HG02970 (cell line): Measurements from ENCODE around the gene PDE9A.
"Not testable (repeated sequence)": the region's sequence is repeated elsewhere in the genome, so short reads cannot be mapped to it uniquely, and the experiment has no call there.

Experiments used
- ATAC-seq: cut with Tn5 transposase; IDR thresholded peaks from one replicate; pipeline ENCODE4 v1.9.1; 2021; ENCODE audit warnings: mild to moderate bottlenecking, moderate library complexity, moderate number of reproducible peaks; ENCODE audit not compliant: unreplicated experiment, low FRiP score

PDE9A gene

DNA sequence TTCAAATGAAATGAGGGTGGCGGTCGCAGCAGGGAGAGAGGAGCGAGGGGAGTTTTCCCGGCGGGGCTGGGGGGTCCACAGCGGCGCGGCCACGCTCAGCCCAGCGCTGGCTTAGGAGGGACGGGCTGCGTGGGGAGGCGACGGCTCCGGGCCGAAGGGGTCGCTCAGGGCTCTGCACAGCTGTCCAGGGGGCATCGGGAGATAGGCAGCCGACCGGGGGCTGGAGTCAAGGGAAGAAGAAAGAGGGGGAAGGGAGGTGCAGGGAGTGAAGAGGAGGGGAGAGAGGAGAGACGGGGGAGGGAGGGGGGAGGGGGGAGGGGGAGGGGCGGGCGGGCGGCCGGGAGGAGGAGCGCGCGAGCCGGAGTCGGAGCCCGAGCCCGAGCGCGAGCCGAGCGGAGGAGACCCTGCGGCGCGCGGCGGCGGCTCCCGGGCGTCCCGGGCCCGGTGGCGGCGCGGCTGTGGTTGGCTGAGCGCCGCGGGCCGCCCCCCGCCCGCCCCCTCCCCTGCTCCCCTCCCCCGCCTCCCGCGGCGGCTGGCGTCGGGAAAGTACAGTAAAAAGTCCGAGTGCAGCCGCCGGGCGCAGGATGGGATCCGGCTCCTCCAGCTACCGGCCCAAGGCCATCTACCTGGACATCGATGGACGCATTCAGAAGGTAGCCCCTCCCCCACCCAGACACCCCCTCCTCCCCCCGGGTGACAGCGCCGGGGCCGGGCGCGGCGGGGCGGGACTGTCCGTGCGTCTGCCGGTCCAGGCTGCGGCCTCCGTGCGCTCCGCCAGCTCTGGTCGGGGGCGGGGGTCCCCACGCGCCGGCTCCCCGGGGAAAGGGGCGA, at the start of gene PDE9A:
TSS of gene PDE9A (plus strand) at position 391 of the 831 bp plus-strand sequence. CDS start at position 585, 194 bp downstream.
- ATAC-seq = no peak

GRCh38 chr21:42607102-42607501, 46.3 kb upstream of the PDE9A start:
- ATAC-seq = no peak

DNA sequence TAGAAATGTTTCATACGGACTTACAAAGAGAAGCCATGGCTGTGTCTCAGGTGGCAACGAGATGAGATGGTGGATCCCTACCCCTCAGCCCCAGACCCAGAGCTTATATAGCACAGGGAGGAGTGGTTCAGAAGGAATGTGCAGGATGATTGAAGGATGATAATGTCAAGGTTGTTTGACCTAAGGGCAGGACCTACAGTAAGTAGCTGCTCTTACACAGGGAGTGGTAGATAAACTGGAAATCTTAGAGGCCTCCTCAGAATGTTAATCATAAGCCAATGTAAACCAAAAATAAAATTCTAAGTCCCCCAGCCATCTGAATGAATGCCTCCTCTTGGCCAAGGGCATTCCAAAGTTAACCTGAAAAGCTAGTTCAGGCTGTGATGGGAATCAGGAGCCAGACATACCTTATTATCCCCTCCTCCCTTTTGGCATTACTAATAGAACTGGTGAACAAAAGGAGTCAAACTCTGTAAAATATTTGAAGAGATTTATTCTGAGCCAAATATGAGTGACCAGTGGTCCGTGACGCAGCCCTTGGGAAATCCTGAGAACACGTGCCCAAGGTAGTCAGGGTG, 45.8 kb upstream of the PDE9A start:
- ATAC-seq = no peak

DNA sequence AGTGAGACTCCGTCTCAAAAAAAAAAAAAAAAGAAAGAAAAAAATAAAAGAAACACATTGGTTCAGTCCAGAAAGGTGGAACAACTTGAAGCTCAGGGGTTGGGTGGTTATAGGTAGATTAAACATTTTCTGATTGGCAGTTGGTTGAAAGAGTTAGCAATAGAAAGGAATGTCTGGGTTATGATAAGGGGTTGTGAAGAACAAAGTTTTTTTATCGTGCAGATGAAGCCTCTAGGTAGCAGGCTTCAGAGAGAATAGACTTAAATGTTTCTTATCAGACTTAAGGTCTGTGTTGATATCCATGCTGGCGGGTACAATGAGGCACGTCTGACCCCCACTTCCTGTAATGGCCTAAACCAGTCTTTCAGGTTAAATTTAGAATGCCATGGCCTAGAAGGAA, 45.0 kb upstream of the PDE9A start:
- no peak for ATAC-seq

DNA sequence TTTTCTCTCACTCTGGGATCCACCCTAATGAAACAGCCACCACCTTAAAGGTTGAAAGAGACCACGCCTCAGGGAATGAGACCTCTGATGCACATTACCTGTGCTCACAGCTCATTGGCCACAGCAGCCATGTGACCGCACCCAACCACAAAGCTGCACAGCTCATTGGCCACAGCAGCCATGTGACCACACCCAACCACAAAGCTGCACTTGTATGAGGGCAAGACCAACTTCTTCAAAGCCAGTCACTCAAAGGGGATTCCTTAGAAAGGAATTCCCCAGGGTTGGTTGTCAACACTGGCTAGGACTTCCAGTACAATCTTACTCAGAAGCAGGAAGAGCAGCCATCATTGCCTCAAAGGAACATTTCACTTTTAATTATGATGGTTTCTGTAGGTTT, 43.6 kb upstream of the PDE9A start:
- no peak for ATAC-seq

DNA sequence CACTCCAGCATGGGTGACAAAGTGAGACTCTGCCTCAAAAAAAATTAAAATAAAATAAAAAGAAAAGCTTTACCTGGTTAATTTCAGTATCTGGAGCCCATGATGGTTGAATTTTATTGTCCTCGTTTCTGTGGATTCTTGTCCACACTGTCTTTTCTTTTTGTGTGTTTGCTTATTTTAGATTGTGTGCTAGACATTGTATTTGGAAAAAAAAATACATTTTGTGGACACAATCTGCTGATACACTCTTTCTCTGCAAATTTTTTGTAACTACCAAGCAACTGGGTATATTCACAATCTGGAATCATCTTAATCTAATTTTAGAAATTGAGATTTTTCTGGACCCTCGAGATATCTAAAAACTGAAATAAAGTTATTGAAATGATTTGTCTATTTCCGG, 41.6 kb upstream of the PDE9A start:
- ATAC-seq = no peak

DNA sequence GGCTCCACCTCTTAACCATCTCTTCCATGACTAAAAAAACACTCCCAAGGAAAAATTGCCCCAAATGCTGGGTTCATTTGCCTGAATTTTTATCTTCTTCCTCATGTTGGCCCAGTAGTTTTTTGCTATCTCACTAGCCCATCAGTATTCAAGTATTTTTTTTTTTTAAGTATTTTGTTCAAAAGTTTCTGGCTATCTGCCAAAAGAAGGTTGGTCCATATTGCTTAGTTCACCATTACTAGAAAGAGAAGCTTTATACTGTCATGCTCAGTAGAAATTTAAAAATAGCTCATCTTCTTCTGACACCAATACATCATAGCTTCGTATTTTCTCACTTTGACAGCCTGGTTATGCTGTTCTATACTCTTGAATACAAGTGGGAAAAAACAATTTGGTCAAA, 41.0 kb upstream of the PDE9A start:
- ATAC-seq = no peak

GRCh38 chr21:42613756-42614155, 39.7 kb upstream of the PDE9A start:
- no peak for ATAC-seq

- ATAC-seq = no peak
These were observed 39.0 kb upstream of the PDE9A start for GRCh38 chr21:42614396-42614795.

DNA sequence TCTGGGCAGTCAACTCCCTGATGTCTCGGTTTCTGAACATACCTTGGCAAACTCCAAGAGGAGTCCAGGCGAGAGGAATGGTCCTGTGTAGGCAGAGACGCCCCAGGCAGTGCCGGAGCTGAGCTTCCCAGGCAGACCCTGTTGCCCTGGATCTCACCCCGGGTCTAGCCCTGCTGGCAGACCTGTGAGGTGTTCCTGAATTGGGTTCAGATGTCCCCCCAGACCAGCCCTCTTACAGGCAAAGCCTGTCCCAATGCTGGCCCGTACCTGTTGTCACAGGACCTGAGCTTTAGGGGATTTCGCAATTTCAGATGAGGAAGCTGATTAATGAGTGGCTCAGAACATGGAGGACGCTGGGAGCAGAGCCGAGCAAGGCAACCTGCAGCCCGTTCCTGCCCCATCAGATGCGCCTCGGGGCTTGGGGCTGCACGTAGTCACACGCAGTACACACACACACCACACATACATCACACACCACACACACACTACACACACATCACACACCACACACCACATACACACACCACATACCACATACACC, 38.5 kb upstream of the PDE9A start:
- no peak for ATAC-seq

GRCh38 chr21:42615377-42615776, 38.0 kb upstream of the PDE9A start:
- ATAC-seq = not testable (repeated sequence)

DNA sequence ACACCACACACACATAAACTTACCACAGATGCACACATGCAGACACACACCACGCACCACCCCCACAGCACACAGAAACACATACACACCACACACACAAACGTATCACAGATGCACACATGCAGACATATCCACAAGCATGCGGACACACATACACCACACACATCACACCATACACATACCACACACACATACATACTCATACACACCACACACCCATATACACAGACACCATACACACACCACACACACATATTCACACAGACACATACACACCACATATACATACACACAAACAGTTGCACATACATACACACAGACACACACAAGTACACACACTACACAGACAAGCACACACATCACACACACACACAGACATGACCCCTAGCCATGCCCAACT, 37.5 kb upstream of the PDE9A start:
- no peak for ATAC-seq

DNA sequence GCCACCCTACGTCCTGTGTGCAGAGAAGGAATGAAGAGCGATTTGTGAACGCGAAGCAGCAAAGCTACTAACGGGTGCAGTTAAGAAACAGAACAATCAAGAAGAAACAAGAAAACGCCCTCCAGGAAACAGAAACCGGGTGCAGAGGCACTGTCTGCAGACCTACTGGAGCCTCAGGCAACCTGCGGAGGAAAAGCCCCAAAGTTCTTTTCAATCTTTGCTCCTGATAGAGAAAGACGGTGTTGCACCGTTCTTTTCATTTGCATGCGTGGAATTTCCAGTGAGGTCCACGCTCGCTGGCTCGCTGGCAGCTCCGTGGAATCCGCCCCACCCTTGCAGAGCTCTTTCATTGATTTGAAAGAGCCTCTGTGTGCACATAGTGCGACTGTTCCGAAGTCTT, 37.0 kb upstream of the PDE9A start:
- ATAC-seq = no peak

- ATAC-seq = no peak
These were observed 36.5 kb upstream of the PDE9A start for GRCh38 chr21:42616941-42617340.

DNA sequence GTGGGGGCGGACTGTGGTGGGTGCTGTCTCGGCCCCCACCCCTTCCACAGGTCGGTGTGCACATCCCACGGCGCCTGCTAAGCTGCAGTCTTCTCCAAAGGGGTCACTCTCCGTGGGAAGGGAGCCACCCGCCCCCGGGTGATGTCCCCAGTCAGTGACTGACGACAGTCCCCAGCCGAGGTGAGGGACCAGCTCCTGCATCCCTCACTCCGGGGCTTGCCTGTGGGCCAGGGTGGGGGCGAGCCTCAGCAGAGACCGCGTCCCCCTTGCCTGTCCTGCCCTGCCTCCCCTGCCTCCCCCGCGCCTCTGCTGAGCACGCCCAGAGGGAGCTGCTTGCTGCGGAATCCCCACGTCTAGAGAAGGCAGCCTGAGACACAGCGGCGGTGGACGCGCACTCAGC, 35.9 kb upstream of the PDE9A start:
- ATAC-seq = no peak

DNA sequence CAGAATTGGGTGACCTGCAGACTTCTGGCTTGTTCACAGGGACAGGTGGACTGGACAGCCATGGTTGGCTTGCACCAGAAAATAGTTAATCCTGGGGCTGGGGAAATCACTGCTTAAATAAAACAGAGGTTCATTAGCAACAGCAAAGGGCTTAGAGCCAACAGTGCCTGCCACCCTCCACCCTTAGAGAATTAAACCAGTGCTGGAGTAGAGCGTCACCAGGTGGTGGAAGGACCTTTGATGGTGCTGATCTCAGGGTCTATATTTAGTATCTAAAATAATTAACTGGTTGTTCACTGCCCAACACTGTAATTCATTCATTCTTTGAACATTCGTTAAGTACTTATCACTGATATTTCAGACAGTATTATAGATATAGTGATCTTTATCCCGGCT, 34.7 kb upstream of the PDE9A start:
- ATAC-seq = no peak

DNA sequence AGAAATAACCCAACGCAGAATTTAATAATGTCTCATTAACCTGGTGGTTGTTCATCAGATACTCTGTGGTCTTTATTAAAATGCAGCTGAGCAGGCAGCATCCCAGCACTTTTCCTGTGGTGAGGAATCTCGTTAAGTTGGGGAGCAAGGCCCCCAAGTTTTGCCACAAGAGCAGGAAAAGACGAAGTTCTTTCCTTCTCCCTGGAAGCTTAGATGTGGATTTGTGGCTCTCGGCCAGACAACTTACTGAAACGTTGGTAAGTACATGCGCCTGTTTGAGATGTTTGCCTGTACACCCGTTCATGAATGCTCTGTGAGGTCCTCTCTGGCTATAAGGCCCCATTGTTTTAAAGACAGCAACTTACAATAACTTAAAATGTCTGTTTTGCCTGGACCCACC, 34.3 kb upstream of the PDE9A start:
- no peak for ATAC-seq

DNA sequence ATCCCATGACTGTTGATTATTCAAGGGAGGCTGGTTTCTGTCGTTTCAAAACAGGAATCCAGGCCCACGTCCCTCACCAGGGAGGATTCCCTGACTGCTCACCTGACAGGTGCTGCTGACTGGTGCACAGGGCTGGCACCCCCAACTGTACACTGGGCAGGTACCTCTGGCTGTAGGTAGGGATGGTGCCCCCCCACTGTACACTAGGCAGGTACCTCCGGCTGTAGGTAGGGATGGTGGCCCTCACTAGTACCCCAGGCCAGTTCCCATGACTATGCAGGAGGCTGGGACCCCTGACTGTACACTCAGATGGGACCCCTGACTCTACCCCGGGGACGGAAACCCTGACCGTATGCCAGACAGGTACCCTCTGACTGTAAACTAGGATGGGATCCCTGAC, 33.6 kb upstream of the PDE9A start:
- ATAC-seq = no peak

DNA sequence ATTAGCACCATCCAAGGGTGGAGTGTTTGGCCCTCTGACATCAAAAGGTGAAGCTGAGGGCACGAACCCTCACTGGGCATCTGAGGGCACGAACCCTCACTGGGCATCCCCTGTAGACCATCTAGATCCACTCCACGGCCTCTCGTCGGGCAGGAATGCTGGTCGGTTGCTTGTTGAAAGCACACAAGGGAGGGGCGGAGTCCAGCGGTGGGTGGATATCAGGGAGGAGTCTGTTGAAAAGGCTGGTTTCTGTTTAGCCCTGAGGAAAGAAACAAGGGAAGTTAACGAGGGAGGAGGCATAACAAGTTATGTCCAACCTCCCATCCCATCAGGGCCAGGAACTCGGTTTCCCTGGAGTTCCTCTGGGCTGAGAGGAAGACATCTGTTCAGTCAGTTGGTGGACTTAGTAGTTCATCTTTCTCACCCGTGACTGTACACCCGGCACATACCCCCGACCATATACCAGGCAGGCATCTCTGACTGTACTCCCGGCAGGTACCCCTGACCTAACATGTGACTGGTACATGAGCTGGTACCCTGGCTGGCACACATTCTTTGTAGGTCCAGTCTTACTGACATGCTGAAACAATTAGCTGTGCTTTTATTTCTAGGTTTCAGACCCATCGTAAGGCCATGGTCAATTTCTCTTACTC, 32.1 kb upstream of the PDE9A start:
- ATAC-seq = no peak

DNA sequence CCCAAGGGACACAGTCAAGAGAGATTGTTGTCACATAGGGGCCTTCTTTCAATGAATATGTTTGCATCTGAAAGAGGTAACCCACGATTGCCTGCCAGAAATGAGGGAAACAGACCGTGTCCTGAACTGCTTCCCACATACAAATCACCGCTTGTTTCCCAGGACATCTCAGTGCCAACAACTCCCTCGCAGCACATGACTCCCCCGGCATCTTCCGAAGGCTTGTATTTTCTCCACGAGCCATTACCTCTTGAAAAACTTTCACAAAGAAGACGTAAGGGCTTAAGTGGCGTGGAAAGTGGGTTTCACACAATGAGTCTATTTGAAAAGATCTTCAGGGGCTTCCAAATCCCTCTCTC, 31.6 kb upstream of the PDE9A start:
- ATAC-seq = no peak

DNA sequence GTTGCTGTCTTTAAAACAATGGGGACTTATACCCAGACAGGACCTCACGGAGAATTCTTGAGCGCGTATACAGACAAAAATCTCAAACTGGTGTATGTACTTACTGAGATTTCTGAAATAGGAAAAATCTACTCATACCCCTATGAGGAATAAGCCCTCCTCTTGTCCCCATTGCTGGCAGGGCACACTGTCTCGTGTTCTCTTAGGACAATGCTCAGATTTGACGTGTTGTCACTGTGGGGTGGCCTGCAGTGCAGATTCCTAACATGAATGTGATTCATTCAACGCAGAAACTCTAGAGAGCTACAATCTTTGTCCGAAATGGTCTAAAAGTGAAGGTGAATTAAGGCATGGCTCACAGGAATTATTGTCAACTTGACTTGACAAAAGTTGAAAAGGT, 31.1 kb upstream of the PDE9A start:
- no peak for ATAC-seq

DNA sequence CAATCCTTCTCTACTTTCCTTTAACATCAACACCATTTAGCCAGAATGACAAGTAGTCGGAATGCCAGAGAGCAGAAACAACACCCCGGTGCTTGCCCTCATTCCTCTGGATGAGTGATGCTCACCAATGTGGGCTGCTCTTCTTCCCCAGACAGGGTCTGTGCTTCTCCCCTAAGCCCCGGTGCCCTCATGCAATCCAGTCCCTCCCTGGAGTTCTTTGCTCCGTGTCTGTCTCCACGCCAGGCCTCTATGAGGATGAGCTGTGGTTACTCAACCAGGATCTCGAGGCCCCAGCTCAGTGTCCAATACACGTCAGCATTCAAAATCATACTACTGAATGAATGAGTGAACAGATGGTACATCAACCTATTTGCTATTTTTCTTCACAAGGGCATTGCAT, 29.7 kb upstream of the PDE9A start:
- ATAC-seq = no peak
